Measurements from ENCODE around the gene MYCT1.

- TF ChIP-seq CTCF (IDR thresholded peaks at IDR 0.05) (no peak), POLR2A (IDR thresholded peaks at IDR 0.05) (no peak)
These were observed 2.2 kb upstream of the MYCT1 start for GRCh38 chr6:152695372-152696045.
